ENCODE data around the gene OR1L6. TPM values are rescaled to one million over a fixed set of nuclear protein-coding genes. Genes with fewer than 3 reads are reported as not detected.

Gene OR1L6
- total RNA-seq, 1 donor from 2014 or later = not detected

DNA sequence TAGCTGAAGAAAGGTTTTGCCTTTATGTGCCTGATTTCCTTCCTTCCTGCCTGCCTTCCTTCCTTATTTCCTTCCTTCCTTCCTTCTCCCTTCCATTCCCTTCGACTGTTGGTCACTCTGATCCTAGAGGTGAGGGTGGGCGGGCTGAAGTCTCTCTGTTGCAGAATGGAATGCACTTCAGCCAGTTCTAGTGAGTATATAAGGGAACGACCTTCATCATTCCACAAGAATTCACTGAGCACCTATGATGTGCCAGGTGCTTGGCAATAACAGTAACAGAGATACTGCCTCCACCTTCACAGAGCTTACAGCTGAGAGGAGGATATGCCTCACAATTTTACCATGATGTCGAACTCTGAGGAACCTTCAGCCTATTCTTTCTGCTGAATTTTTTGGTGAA, 37.9 kb downstream of the OR1L6 start:
- intact Hi-C loops (cut with micrococcal nuclease) = no loop called here
- ChIA-PET CTCF (no interaction called here), POLR2A (no interaction called here)
- Mint-ChIP-seq H3K27me3 (no peaks in the 10 kb centered on the region), H3K4me1 (no peaks in the 10 kb centered on the region), H3K9me3 (no peaks in the 10 kb centered on the region), H3K36me3 (ENCODE audit: low read depth) (no peaks in the 10 kb centered on the region), H3K4me3 (no peak overlapping the region), H3K27ac (no peak overlapping the region)
- no peak for DNase-seq
- TF ChIP-seq, protein P1, sequence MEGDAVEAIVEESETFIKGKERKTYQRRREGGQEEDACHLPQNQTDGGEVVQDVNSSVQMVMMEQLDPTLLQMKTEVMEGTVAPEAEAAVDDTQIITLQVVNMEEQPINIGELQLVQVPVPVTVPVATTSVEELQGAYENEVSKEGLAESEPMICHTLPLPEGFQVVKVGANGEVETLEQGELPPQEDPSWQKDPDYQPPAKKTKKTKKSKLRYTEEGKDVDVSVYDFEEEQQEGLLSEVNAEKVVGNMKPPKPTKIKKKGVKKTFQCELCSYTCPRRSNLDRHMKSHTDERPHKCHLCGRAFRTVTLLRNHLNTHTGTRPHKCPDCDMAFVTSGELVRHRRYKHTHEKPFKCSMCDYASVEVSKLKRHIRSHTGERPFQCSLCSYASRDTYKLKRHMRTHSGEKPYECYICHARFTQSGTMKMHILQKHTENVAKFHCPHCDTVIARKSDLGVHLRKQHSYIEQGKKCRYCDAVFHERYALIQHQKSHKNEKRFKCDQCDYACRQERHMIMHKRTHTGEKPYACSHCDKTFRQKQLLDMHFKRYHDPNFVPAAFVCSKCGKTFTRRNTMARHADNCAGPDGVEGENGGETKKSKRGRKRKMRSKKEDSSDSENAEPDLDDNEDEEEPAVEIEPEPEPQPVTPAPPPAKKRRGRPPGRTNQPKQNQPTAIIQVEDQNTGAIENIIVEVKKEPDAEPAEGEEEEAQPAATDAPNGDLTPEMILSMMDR (IDR thresholded peaks at IDR 0.05) = no peak
- ATAC-seq (ENCODE audit: low read depth) = no peak

DNA sequence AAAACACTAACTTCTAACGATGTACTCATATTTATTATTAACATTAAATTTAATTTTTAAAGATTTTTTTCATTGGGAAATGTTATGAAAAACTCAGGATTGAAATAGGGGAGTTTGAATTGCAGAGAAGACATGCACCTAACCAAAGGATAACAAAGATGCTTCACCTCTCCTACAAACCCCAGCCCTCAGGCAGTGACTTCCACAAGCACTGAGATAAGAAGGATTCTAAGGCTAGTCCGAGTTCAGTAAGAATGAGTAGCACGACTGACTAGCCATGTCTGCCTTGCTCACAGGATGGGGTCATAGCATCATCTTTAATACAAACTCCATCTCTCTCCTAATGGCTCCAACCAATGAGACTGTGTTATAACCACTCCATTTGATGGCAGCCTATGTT, 39.6 kb downstream of the OR1L6 start:
- DNase-seq (no peak), ATAC-seq (ENCODE audit: low read depth) (no peak)
- Mint-ChIP-seq H3K27ac (no peak overlapping the region), H3K36me3 (ENCODE audit: low read depth) (no peaks in the 10 kb centered on the region), H3K27me3 (no peaks in the 10 kb centered on the region), H3K4me3 (no peak overlapping the region), H3K9me3 (no peaks in the 10 kb centered on the region), H3K4me1 (no peaks in the 10 kb centered on the region)
- TF ChIP-seq, protein P1 (IDR thresholded peaks at IDR 0.05) = no peak
- POLR2A ChIA-PET = no interaction called here
- intact Hi-C loops (cut with micrococcal nuclease) = no loop called here
- CTCF ChIA-PET = no interaction called here

DNA sequence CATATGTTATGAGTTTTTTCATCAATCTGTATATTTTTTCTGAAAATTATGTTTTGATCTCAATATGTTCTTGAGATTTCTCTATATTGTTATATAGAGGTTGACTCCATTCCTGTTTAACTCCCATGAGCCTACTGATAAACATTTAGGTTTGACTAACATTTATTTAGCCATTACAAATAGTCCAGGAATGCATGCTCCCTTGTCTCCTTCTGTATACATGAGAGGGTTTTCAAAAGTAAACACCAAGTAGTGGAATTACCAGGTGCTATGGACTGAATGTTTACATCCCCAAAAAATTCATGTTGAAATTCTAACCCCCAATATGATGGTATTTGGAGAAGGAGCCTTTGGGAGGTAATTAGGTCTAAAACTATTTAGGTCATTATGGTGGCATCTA, 43.2 kb downstream of the OR1L6 start:
- CTCF ChIA-PET = no interaction called here
- POLR2A ChIA-PET = no interaction called here
- H3K4me1 Mint-ChIP-seq = no peaks in the 10 kb centered on the region

DNA sequence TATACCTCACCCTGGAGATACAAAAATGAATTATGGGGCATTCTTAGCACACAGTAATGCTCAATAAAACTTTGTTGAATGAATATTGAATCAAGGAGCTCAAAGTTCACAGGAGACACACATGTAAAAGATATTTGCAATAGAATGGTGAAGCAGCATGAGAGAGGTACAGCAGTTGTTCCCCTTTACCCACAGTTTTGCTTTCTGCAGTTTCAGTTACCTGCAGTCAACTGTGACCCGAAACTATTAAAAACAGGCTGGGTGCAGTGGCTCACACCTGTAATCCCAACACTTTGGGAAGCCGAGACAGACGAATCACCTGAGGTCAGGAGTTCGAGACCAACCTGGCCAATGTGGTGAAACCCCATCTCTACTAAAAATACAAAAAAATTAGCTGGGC, 44.2 kb downstream of the OR1L6 start:
- ChIA-PET POLR2A (no interaction called here), CTCF (no interaction called here)
- Mint-ChIP-seq H3K27ac (no peak overlapping the region), H3K4me3 (no peak overlapping the region), H3K27me3 (no peaks in the 10 kb centered on the region), H3K36me3 (ENCODE audit: low read depth) (no peaks in the 10 kb centered on the region), H3K9me3 (no peaks in the 10 kb centered on the region), H3K4me1 (no peaks in the 10 kb centered on the region)
- ATAC-seq (ENCODE audit: low read depth) (no peak), DNase-seq (no peak)
- TF ChIP-seq, protein P1 (IDR thresholded peaks at IDR 0.05) = no peak
- intact Hi-C loops (cut with micrococcal nuclease) = no loop called here

More for the DNA sequence above, 43.2 kb downstream of the OR1L6 start:
- TF ChIP-seq, protein P1 (IDR thresholded peaks at IDR 0.05) = no peak
- Mint-ChIP-seq H3K4me3 (no peak overlapping the region), H3K27ac (no peak overlapping the region), H3K9me3 (no peaks in the 10 kb centered on the region), H3K27me3 (no peaks in the 10 kb centered on the region), H3K36me3 (ENCODE audit: low read depth) (no peaks in the 10 kb centered on the region)
- DNase-seq (no peak), ATAC-seq (ENCODE audit: low read depth) (no peak)
- intact Hi-C loops (cut with micrococcal nuclease) = no loop called here

DNA sequence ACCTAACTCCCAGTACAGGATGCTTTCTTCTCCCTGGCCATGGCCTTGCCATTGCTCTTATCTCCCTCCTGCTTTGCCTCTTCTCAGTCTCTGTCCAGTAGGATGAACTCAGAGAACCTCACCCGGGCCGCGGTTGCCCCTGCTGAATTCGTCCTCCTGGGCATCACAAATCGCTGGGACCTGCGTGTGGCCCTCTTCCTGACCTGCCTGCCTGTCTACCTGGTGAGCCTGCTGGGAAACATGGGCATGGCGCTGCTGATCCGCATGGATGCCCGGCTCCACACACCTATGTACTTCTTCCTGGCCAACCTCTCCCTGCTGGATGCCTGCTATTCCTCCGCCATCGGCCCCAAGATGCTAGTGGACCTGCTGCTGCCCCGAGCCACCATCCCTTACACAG, 46.7 kb downstream of the OR1L6 start, which contains the start of gene OR5C1:
TSS of gene OR5C1 (plus strand) at position 103 of the 400 bp plus-strand sequence. CDS start at position 103, 0 bp downstream.
- ATAC-seq (ENCODE audit: low read depth) (no peak), DNase-seq (no peak)
- Mint-ChIP-seq H3K4me1 (no peaks in the 10 kb centered on the region), H3K27ac (no peak within 1 kb of the TSS), H3K9me3 (no peaks in the 10 kb centered on the region), H3K4me3 (no peak within 1 kb of the TSS), H3K27me3 (no peaks in the 10 kb centered on the region), H3K36me3 (ENCODE audit: low read depth) (no peaks in the 10 kb centered on the region)
- ChIA-PET CTCF (no interaction called here), POLR2A (no interaction called here)
- intact Hi-C loops (cut with micrococcal nuclease) = no loop called here
- TF ChIP-seq, protein P1 (IDR thresholded peaks at IDR 0.05) = no peak
